ENCODE results near the gene ERICH2.

The ERICH2 gene

GRCh38 chr2:170818036-170818751, 48.0 kb downstream of the ERICH2 start:
- DNase-seq: no peak

GRCh38 chr2:170818752-170819470, 48.7 kb downstream of the ERICH2 start:
- DNase-seq: no peak

- no peak for DNase-seq
Measured at GRCh38 chr2:170819680-170820664, 49.8 kb downstream of the ERICH2 start.

- no peak for DNase-seq
Measured at GRCh38 chr2:170820757-170821530, 50.8 kb downstream of the ERICH2 start.

GRCh38 chr2:170821531-170822289, 51.5 kb downstream of the ERICH2 start:
- DNase-seq: no peak

GRCh38 chr2:170822290-170823087, 52.3 kb downstream of the ERICH2 start:
- no peak for DNase-seq

GRCh38 chr2:170823088-170823897, 53.1 kb downstream of the ERICH2 start:
- DNase-seq: no peak

- no peak for DNase-seq
Measured at GRCh38 chr2:170823898-170824215, 53.7 kb downstream of the ERICH2 start.

GRCh38 chr2:170824526-170825015, 54.4 kb downstream of the ERICH2 start:
- DNase-seq: no peak

GRCh38 chr2:170827841-170828532, 57.8 kb downstream of the ERICH2 start:
- DNase-seq: no peak

GRCh38 chr2:170828533-170828916, 58.3 kb downstream of the ERICH2 start:
- DNase-seq: no peak

GRCh38 chr2:170829036-170829435, 58.9 kb downstream of the ERICH2 start:
- DNase-seq: no peak

GRCh38 chr2:170830166-170830565, 60.0 kb downstream of the ERICH2 start:
- DNase-seq: no peak

GRCh38 chr2:170831115-170831514, 60.9 kb downstream of the ERICH2 start:
- DNase-seq: no peak

GRCh38 chr2:170836027-170836426, 65.8 kb downstream of the ERICH2 start:
- DNase-seq: no peak

- no peak for DNase-seq
Measured at GRCh38 chr2:170840717-170841210, 70.6 kb downstream of the ERICH2 start.

GRCh38 chr2:170842785-170843184, 72.6 kb downstream of the ERICH2 start:
- no peak for DNase-seq

GRCh38 chr2:170843656-170844055, 73.5 kb downstream of the ERICH2 start:
- DNase-seq: no peak

- DNase-seq: no peak
Measured at GRCh38 chr2:170845343-170845742, 75.2 kb downstream of the ERICH2 start.

All from activated T-cell treated with anti-CD3 and anti-CD28 coated beads for 4 hours (primary cell).